ENCODE measurements around the gene RBM17. TPM values are rescaled to one million over a fixed set of nuclear protein-coding genes. Genes with fewer than 3 reads are reported as not detected.

Gene RBM17
- total RNA-seq, 1 experiment from 2014 or later: 129 TPM

GRCh38 chr10:6133331-6134098, 44.7 kb downstream of the RBM17 start:
- intact Hi-C loops (cut with micrococcal nuclease): no loop called here
- no peak overlapping the region for H2AFZ ChIP-seq (ENCODE audit: low read depth, low read length, poor library complexity, severe bottlenecking)
- H3K4me2 ChIP-seq (ENCODE audit: low read length): no peak overlapping the region
- no peaks in the 10 kb centered on the region for H3K36me3 ChIP-seq (ENCODE audit: control insufficient read depth in 1 of 2, insufficient read depth in 2 of 2, low read length in 2 of 2)
- no peak overlapping the region for H3K9ac ChIP-seq (ENCODE audit: low read length)
- ChIA-PET RAD21 (ENCODE audit: low non-redundant PET in 1 of 2, low total read pairs in 2 of 2, uncharacterized antibody in 2 of 2, unreplicated experiment in 2 of 2) (no interaction called here), POLR2A (no interaction called here), CTCF (no interaction called here)
- DNase-seq (ENCODE audit: low read depth, low spot score) (no peak), ATAC-seq (no peak)
- no TSS peak for BruUV-seq (replicated peaks)
- TF ChIP-seq, protein P1, sequence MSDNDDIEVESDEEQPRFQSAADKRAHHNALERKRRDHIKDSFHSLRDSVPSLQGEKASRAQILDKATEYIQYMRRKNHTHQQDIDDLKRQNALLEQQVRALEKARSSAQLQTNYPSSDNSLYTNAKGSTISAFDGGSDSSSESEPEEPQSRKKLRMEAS (IDR thresholded peaks at IDR 0.05): no peak
- TF ChIP-seq, protein P2, sequence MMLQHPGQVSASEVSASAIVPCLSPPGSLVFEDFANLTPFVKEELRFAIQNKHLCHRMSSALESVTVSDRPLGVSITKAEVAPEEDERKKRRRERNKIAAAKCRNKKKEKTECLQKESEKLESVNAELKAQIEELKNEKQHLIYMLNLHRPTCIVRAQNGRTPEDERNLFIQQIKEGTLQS (IDR thresholded peaks at IDR 0.05): no peak
- TF ChIP-seq CEBPB (IDR thresholded peaks at IDR 0.05; ENCODE audit: low read depth) (no peak), POLR2A (IDR thresholded peaks at IDR 0.05; ENCODE audit: borderline replicate concordance, extremely low read depth, insufficient read depth, insufficient read length) (no peak), REST (IDR thresholded peaks at IDR 0.05; ENCODE audit: low read depth) (no peak), EGR1 (IDR thresholded peaks at IDR 0.05; ENCODE audit: low read depth) (no peak), JUND (IDR thresholded peaks at IDR 0.05) (no peak), CTCF (IDR thresholded peaks at IDR 0.05 in 2 of 3, conservative IDR thresholded peaks at IDR 0.05 in 1 of 3; ENCODE audit: borderline replicate concordance in 1 of 3, insufficient read depth in 1 of 3, low read depth in 2 of 3, low read length in 2 of 3) (no peak), SRF (IDR thresholded peaks at IDR 0.05; ENCODE audit: low read depth) (no peak), ZNF274 (IDR thresholded peaks at IDR 0.05; ENCODE audit: low read depth, low read length) (no peak), SIN3A (IDR thresholded peaks at IDR 0.05; ENCODE audit: low read depth) (no peak), EZH2phosphoT487 (IDR thresholded peaks at IDR 0.05; ENCODE audit: borderline replicate concordance) (no peak), YY1 (IDR thresholded peaks at IDR 0.05; ENCODE audit: extremely low read depth, insufficient replicate concordance, low read depth, low read length) (no peak), CBX3 (IDR thresholded peaks at IDR 0.05; ENCODE audit: low read depth) (no peak), SP1 (IDR thresholded peaks at IDR 0.05; ENCODE audit: low read depth) (no peak), POLR2AphosphoS5 (IDR thresholded peaks at IDR 0.05; ENCODE audit: low read depth, low read length) (no peak), FOSL1 (IDR thresholded peaks at IDR 0.05; ENCODE audit: low read depth) (no peak), ZFX (IDR thresholded peaks at IDR 0.05) (no peak)
- TF ChIP-seq, protein P3, sequence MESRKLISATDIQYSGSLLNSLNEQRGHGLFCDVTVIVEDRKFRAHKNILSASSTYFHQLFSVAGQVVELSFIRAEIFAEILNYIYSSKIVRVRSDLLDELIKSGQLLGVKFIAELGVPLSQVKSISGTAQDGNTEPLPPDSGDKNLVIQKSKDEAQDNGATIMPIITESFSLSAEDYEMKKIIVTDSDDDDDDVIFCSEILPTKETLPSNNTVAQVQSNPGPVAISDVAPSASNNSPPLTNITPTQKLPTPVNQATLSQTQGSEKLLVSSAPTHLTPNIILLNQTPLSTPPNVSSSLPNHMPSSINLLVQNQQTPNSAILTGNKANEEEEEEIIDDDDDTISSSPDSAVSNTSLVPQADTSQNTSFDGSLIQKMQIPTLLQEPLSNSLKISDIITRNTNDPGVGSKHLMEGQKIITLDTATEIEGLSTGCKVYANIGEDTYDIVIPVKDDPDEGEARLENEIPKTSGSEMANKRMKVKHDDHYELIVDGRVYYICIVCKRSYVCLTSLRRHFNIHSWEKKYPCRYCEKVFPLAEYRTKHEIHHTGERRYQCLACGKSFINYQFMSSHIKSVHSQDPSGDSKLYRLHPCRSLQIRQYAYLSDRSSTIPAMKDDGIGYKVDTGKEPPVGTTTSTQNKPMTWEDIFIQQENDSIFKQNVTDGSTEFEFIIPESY (IDR thresholded peaks at IDR 0.05; ENCODE audit: extremely low read depth, insufficient replicate concordance, low read length): no peak
- H3K9me3 ChIP-seq (ENCODE audit: control insufficient read depth in 1 of 2, insufficient read depth in 1 of 2, low read depth in 1 of 2, low read length in 2 of 2): no peaks in the 10 kb centered on the region
- no peak overlapping the region for H3K27ac ChIP-seq (ENCODE audit: low read depth, low read length)
- peaks cover 22% of the 10 kb centered on the region; the same call in 1 of the 2 replicates for H3K27me3 ChIP-seq (ENCODE audit: insufficient read depth, low read length)
- no peaks in the 10 kb centered on the region for H3K79me2 ChIP-seq (ENCODE audit: insufficient read depth, low read length)
- no peaks in the 10 kb centered on the region for H3K9me2 ChIP-seq (ENCODE audit: insufficient read depth)
- no peaks in the 10 kb centered on the region for H4K20me1 ChIP-seq (ENCODE audit: insufficient read depth)
- H3K4me3 ChIP-seq (replicated peaks in 1 of 2; ENCODE audit: low read depth in 1 of 2, low read length in 2 of 2): no peak overlapping the region
- no peaks in the 10 kb centered on the region for H3K4me1 ChIP-seq (ENCODE audit: control insufficient read depth in 1 of 2, insufficient read depth in 2 of 2, low read length in 2 of 2)

All from HCT116 (cell line).